Activated B cell treated with CpG ODN at 0.5 μM for 24 hours (primary cell): ENCODE measurements around the gene LRP1-AS. TPM values are rescaled to one million over a fixed set of nuclear protein-coding genes. Genes with fewer than 3 reads are reported as not detected.

ENCODE experiments used
- ATAC-seq: fragments of 200-7000 bp; cut with Tn5 transposase; one replicate; pipeline ENCODE4 v1.10.0; 2021; ENCODE audit warnings: low read depth, mild to moderate bottlenecking, moderate library complexity
- CTCF ChIA-PET: fragments of 350-600 bp; sonication (Branson Sonifier 250); formaldehyde crosslinking; loops from one replicate; lab custom pipeline; 2021; ENCODE audit warnings: antibody characterized with exemption; lab: Charles Lee
- POLR2A ChIA-PET: fragments of 350-600 bp; sonication (Branson Sonifier 250); formaldehyde crosslinking; loops from one replicate; lab custom pipeline; 2021; ENCODE audit warnings: antibody characterized with exemption; lab: Charles Lee
- DNase-seq: peaks from one replicate; pipeline ENCODE4 v3.0.0; 2022
- H3K27ac Mint-ChIP-seq: one replicate; pipeline ENCODE4 v1.8.0; 2020; ENCODE audit warnings: mixed read lengths
- H3K27me3 Mint-ChIP-seq: one replicate; pipeline ENCODE4 v1.8.0; 2021; ENCODE audit warnings: mixed read lengths
- H3K36me3 Mint-ChIP-seq: one replicate; pipeline ENCODE4 v1.8.0; 2021; ENCODE audit warnings: low read depth, mixed read lengths
- H3K4me1 Mint-ChIP-seq: one replicate; pipeline ENCODE4 v1.8.0; 2021; ENCODE audit warnings: mixed read lengths
- H3K4me3 Mint-ChIP-seq: one replicate; pipeline ENCODE4 v1.8.0; 2020; ENCODE audit warnings: mild to moderate bottlenecking, mixed read lengths
- H3K9me3 Mint-ChIP-seq: one replicate; pipeline ENCODE4 v1.8.0; 2020; ENCODE audit warnings: mixed read lengths
- intact Hi-C: fragments of 100-400 bp; cut with micrococcal nuclease; formaldehyde crosslinking; loops from one replicate; pipeline ENCODE4 v1.15.1; 2024
- total RNA-seq: library from RNA; stranded (reverse); gene quantifications from 2 replicates; pipeline ENCODE4 v1.2.3, GENCODE V29; 2022
- TF ChIP-seq, protein P1 (sequence below): fragments of 200-600 bp; IDR thresholded peaks from one replicate; pipeline ENCODE4 v1.8.0; 2022; ENCODE audit warnings: antibody characterized with exemption, mild to moderate bottlenecking

LRP1-AS gene
- total RNA-seq, 1 donor from 2014 or later, result not detected

GRCh38 chr12:57166971-57167371 lies 19.6 kb upstream of the LRP1-AS start:
- intact Hi-C loops, result no loop called here
- TF ChIP-seq, protein P1, sequence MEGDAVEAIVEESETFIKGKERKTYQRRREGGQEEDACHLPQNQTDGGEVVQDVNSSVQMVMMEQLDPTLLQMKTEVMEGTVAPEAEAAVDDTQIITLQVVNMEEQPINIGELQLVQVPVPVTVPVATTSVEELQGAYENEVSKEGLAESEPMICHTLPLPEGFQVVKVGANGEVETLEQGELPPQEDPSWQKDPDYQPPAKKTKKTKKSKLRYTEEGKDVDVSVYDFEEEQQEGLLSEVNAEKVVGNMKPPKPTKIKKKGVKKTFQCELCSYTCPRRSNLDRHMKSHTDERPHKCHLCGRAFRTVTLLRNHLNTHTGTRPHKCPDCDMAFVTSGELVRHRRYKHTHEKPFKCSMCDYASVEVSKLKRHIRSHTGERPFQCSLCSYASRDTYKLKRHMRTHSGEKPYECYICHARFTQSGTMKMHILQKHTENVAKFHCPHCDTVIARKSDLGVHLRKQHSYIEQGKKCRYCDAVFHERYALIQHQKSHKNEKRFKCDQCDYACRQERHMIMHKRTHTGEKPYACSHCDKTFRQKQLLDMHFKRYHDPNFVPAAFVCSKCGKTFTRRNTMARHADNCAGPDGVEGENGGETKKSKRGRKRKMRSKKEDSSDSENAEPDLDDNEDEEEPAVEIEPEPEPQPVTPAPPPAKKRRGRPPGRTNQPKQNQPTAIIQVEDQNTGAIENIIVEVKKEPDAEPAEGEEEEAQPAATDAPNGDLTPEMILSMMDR, result no peak
- H3K4me1 Mint-ChIP-seq, result no peaks in the 10 kb centered on the region
- H3K9me3 Mint-ChIP-seq, result no peaks in the 10 kb centered on the region
- ATAC-seq (no peak), DNase-seq (no peak)
- H3K36me3 Mint-ChIP-seq, result no peaks in the 10 kb centered on the region
- no peak overlapping the region for H3K27ac Mint-ChIP-seq
- no peaks in the 10 kb centered on the region for H3K27me3 Mint-ChIP-seq
- CTCF ChIA-PET, result no interaction called here
- POLR2A ChIA-PET, result no interaction called here
- no peak overlapping the region for H3K4me3 Mint-ChIP-seq

DNA sequence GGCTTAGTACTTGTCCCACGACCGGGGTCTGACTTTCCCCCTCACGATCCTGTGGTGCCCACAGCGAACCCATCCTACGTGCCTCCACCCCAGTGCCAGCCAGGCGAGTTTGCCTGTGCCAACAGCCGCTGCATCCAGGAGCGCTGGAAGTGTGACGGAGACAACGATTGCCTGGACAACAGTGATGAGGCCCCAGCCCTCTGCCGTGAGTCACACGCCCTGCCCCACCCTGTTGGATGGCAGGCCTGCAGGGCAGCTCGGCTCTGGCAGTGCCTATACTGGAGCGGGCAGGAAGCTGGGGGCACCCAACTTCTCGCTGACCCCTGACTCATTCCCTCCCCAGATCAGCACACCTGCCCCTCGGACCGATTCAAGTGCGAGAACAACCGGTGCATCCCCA lies 18.3 kb upstream of the LRP1-AS start:
- no peak for DNase-seq
- H3K36me3 Mint-ChIP-seq, result no peaks in the 10 kb centered on the region
- TF ChIP-seq, protein P1, result no peak
- H3K9me3 Mint-ChIP-seq, result no peaks in the 10 kb centered on the region
- no peak overlapping the region for H3K4me3 Mint-ChIP-seq
- ChIA-PET CTCF (no interaction called here), POLR2A (no interaction called here)
- H3K4me1 Mint-ChIP-seq, result no peaks in the 10 kb centered on the region
- ATAC-seq, result no peak
- H3K27me3 Mint-ChIP-seq, result no peaks in the 10 kb centered on the region
- intact Hi-C loops, result no loop called here
- H3K27ac Mint-ChIP-seq, result no peak overlapping the region

DNA sequence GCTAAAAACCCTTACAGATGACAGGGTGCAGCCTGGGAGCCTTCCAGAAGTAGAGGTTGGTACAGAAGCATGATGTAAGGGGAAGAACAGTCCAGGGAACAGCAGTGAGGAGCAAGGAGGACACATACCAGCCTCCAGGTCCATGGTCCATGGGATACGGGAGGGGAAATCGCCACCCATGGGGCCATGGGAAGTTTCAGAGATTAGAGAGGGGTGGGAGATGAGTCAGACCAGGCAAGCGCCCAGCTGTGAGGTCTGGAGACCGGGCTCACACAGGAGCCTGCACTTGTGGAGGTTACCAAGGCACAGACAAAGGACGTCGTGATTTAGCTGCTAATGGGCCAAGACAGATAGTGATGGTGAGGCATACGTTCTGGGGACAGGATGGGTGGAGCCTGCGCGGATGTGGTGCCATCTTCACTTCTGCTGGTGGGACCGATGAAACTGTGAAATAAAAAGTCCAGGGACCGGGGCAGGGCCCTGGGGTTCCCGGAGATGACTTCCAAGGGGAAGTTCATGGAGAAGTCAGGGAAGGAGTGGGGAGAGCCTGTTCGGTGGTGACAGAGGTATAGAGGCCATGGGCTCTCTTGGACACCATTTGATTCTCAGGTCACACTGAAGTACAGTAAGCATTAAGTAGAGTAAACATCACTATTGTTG lies 17.7 kb upstream of the LRP1-AS start:
- POLR2A ChIA-PET, result no interaction called here
- H3K27me3 Mint-ChIP-seq, result no peaks in the 10 kb centered on the region
- no peaks in the 10 kb centered on the region for H3K9me3 Mint-ChIP-seq
- TF ChIP-seq, protein P1, result no peak
- intact Hi-C loops, result no loop called here
- no peak for DNase-seq
- ATAC-seq, result no peak
- no peak overlapping the region for H3K27ac Mint-ChIP-seq
- CTCF ChIA-PET, result no interaction called here
- no peak overlapping the region for H3K4me3 Mint-ChIP-seq
- H3K4me1 Mint-ChIP-seq, result no peaks in the 10 kb centered on the region
- H3K36me3 Mint-ChIP-seq, result no peaks in the 10 kb centered on the region

DNA sequence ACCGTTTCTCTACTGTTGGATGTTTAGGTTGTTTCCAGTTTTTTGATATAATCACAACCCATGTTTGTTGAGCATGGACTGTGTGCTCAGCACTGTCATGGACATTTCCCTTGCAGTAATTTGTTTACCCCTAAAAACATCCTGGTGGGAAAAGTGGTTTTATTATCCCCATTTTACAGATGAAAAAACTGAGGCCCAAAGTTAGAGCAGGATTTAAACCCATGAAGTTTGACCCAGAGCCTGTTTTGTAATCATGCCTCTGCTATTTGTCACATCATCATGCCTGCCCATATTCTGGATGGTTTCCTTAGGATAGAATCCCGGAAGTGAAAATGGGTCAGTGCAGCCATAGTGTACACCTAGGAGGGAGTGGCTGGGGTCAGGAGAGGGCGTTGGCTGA lies 17.0 kb upstream of the LRP1-AS start:
- intact Hi-C loops, result no loop called here
- TF ChIP-seq, protein P1, result no peak
- no peaks in the 10 kb centered on the region for H3K9me3 Mint-ChIP-seq
- CTCF ChIA-PET, result no interaction called here
- no peak overlapping the region for H3K4me3 Mint-ChIP-seq
- H3K4me1 Mint-ChIP-seq, result no peaks in the 10 kb centered on the region
- no peaks in the 10 kb centered on the region for H3K27me3 Mint-ChIP-seq
- no peak for DNase-seq
- no peaks in the 10 kb centered on the region for H3K36me3 Mint-ChIP-seq
- POLR2A ChIA-PET, result no interaction called here
- H3K27ac Mint-ChIP-seq, result no peak overlapping the region
- ATAC-seq, result no peak

GRCh38 chr12:57162553-57163125 lies 15.2 kb upstream of the LRP1-AS start:
- TF ChIP-seq, protein P1, result no peak
- Mint-ChIP-seq H3K27ac (no peak overlapping the region), H3K36me3 (no peaks in the 10 kb centered on the region), H3K27me3 (no peaks in the 10 kb centered on the region), H3K4me1 (peaks cover 5% of the 10 kb centered on the region), H3K4me3 (no peak overlapping the region), H3K9me3 (no peaks in the 10 kb centered on the region)
- CTCF ChIA-PET, result no interaction called here
- ATAC-seq (no peak), DNase-seq (no peak)
- POLR2A ChIA-PET, result no interaction called here
- intact Hi-C loops, result no loop called here
